ENCODE results near the gene GALNT6. TPM values are rescaled to one million over a fixed set of nuclear protein-coding genes. Genes with fewer than 3 reads are reported as not detected.

The GALNT6 gene
- total RNA-seq, 1 experiment from 2014 or later = 9.8 TPM

DNA sequence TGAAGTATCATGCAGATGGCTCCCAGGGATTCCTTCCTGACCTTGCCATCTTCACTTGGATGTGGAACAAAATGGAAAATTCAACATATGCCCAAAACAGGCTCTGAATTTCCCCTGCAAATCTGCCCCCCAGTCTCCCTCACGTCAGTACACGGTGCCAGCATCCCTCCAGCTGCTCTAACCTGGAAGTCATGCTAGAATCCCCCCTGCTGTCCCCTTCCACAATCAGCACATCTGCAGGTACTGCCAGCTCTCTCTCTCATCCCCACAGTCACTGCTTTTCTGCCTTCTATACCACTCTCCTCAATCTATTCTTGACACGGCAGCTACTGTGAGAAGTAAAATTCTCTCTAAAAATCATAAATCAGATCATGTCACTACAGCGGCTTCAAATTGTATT, 21.6 kb downstream of the GALNT6 start:
- H4K5ac ChIP-seq (ENCODE audit: insufficient read length, low read depth, low read length) = no peak overlapping the region
- H4K8ac ChIP-seq (replicated peaks; ENCODE audit: insufficient read length, low read depth, low read length) = no peak overlapping the region
- H2BK120ac ChIP-seq (ENCODE audit: low read depth, low read length, poor library complexity, severe bottlenecking) = no peak overlapping the region
- H3K9me3 ChIP-seq (ENCODE audit: control insufficient read depth, low read depth, low read length) = no peaks in the 10 kb centered on the region
- H3K27me3 Mint-ChIP-seq (ENCODE audit: low read depth) = no peaks in the 10 kb centered on the region
- DNase-seq = no peak
- H3K27ac Mint-ChIP-seq = peak overlapping the region in 1 of 3 experiments; percentile 48; a peak in 1 of 7 replicates
- no peak overlapping the region for H2BK12ac ChIP-seq (ENCODE audit: insufficient read length, low read depth, low read length)
- H2BK20ac ChIP-seq (ENCODE audit: low read depth, low read length, poor library complexity, severe bottlenecking) = no peak overlapping the region
- H3K79me1 ChIP-seq (ENCODE audit: insufficient read depth, low read depth, low read length, poor library complexity, severe bottlenecking) = no peaks in the 10 kb centered on the region
- peaks cover 27 to 40% of the 10 kb centered on the region in 2 experiments for H3K4me1 Mint-ChIP-seq
- H3K4me2 ChIP-seq (ENCODE audit: insufficient read depth, insufficient read length, low read length) = no peak overlapping the region
- no peaks in the 10 kb centered on the region for H3K79me2 ChIP-seq (ENCODE audit: insufficient read depth, low read length)
- peaks cover 2 to 19% (median 14%) of the 10 kb centered on the region in 3 experiments; a peak in 6 of 7 replicates for H3K36me3 Mint-ChIP-seq (ENCODE audit: insufficient read depth in 1 of 3, low read depth in 3 of 3)
- no peak overlapping the region for H3K56ac ChIP-seq (ENCODE audit: insufficient read length, low read depth, low read length)
- H4K91ac ChIP-seq (ENCODE audit: insufficient read length, low read depth, low read length) = no peak overlapping the region
- no peak overlapping the region for H3K4me3 Mint-ChIP-seq
- H2BK15ac ChIP-seq (ENCODE audit: low read depth, low read length) = no peak overlapping the region; the same call in 1 of the 2 replicates
- no peak overlapping the region for H3K27ac ChIP-seq (ENCODE audit: insufficient read length, low read depth, low read length)
- WGBS (ENCODE audit: extremely low coverage, insufficient read length, low lambda C conversion rate) = no CpG with 5 or more reads among the region's 4 CpGs
- no peak overlapping the region for H3T11ph ChIP-seq (ENCODE audit: low read length)
- no peak overlapping the region for H3K4ac ChIP-seq (ENCODE audit: low read depth, low read length)
- no peak overlapping the region for H3K23ac ChIP-seq (ENCODE audit: insufficient read length, low read depth, low read length)
- no peaks in the 10 kb centered on the region; the same call in 1 of the 2 replicates for H3K4me1 ChIP-seq (ENCODE audit: insufficient read depth, low read length)
- H4K20me1 ChIP-seq (ENCODE audit: control insufficient read depth, insufficient read depth, insufficient read length) = peaks cover 3% of the 10 kb centered on the region
- H3K18ac ChIP-seq (ENCODE audit: insufficient read length, low read depth, low read length) = no peak overlapping the region
- no peak overlapping the region for H2AK5ac ChIP-seq (ENCODE audit: insufficient read length, low read length)
- TF ChIP-seq, protein P1, sequence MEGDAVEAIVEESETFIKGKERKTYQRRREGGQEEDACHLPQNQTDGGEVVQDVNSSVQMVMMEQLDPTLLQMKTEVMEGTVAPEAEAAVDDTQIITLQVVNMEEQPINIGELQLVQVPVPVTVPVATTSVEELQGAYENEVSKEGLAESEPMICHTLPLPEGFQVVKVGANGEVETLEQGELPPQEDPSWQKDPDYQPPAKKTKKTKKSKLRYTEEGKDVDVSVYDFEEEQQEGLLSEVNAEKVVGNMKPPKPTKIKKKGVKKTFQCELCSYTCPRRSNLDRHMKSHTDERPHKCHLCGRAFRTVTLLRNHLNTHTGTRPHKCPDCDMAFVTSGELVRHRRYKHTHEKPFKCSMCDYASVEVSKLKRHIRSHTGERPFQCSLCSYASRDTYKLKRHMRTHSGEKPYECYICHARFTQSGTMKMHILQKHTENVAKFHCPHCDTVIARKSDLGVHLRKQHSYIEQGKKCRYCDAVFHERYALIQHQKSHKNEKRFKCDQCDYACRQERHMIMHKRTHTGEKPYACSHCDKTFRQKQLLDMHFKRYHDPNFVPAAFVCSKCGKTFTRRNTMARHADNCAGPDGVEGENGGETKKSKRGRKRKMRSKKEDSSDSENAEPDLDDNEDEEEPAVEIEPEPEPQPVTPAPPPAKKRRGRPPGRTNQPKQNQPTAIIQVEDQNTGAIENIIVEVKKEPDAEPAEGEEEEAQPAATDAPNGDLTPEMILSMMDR (conservative IDR thresholded peaks at IDR 0.05) = no peak
- no peak overlapping the region for H3K14ac ChIP-seq (ENCODE audit: insufficient read depth, low read length)
- H2BK5ac ChIP-seq (ENCODE audit: insufficient read length, low read length) = no peak overlapping the region
- no peaks in the 10 kb centered on the region for H3K23me2 ChIP-seq (ENCODE audit: insufficient read length, low read depth, low read length, poor library complexity, severe bottlenecking)
- no peak overlapping the region for H3K9ac ChIP-seq (ENCODE audit: extremely low read depth, insufficient read length, low read length)
- H3K9me3 Mint-ChIP-seq = no peaks in the 10 kb centered on the region
- no peaks in the 10 kb centered on the region for H3K27me3 ChIP-seq (ENCODE audit: insufficient read depth, low read length)
- no peak overlapping the region for H2AFZ ChIP-seq (ENCODE audit: low read length)

Measured in H9 (cell line).